ENCODE data around the gene PADI6.

The PADI6 gene

GRCh38 chr1:17436380-17437174 is 64.6 kb downstream of the PADI6 start:
- DNase-seq (ENCODE audit: low read depth): no peak

DNA sequence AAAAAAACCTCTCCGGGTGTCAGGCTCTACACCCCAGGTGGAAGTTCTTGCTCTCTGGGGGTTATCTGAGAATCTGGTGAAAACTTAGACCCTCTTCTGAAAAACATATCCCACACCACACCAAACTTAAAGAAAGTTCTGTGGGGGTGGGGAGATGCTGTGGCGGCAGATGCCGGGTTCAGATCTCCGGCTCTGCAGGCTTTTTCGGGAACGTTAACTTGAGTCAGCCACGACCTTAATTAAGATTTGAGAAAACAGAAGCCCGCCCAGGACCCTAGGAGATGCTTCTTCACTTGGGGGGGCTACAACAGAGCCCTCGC is 65.2 kb downstream of the PADI6 start:
- no peak for DNase-seq (ENCODE audit: low read depth)

DNA sequence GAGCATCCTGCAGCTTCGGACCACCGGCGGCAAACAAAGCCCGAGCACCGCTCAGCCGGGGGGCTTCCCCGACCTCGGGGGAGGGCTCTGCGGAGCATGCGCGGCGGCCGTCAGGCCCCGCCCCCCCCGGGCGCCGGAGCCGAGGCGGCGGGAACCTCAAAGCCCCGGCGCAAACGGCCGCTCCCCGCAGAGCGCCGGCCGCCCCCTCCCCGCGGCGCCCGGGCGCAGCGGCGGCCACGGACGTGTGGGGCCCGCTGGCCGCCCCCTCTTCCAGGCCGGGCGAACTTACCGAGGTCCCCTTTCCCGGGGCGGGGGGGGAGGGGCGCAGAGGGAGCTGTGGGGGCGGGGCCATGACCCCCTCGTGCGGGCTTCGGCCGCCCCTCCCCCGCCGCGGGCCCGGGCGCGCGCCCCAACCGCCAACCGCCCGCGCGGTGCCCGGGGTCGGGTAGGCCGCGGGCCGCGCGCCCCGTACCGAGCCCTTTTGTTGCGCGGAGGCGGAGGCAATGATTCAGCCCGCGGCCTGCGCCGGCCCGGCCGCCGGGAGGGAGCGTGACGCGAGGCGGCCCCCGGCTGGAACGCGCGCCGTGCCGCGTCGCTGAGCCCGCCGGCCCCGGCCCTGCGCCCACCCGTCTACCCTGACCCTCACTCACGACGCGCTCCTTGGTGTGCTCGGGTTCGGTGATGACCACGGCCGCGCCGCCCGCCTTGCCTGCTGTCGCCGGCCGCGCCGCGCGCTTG is 65.8 kb downstream of the PADI6 start:
- DNase-seq (ENCODE audit: low read depth): peak; percentile 58

- DNase-seq (ENCODE audit: low read depth): peak; percentile 65
These were observed 66.6 kb downstream of the PADI6 start for GRCh38 chr1:17438318-17439249.

DNA sequence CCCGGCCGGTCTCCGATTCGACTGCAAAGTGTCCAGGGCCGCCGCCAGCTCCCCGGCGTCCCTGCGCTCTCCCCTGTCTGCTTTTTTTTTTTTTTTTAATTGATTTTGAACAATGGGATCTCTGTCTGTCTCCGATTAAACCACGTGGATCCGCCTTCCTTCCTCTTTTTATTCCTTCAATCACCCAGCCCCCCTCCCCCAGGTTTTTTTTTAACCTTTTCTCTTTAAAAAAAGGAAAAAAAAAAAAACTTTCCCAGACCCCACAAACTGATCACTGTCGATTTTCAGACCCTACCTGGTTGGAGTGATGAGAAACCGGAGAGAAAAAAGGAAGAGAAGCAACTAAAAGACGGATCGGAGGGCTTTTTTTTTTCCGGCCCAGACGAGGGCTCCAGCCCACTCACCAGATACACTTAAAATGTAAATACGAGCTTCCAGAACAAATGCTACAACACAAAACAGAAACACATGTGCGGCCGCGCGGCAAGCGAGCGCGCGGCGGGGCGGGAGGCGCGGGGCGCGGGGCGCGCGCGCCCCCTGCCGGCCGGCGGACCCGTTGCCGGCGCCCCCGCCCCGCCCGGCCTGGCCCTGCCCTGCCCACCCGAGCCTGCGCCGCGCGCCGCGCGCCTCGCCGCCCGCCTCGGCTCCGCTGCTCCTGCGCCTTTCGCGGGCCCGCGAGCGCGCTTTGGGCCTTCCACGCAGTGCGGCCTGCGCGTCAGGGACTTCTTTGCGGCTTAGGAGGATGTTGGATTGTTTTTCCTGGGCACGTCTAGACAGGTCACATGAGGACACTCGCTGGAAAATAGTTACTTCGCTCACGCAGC is 67.5 kb downstream of the PADI6 start, which contains the start of gene RCC2:
RCC2 (minus strand) TSS at position 428 of the 824 bp plus-strand sequence. CDS start 1,163 bp downstream, outside the sequence.
- peak; percentile 68 for DNase-seq (ENCODE audit: low read depth)

DNA sequence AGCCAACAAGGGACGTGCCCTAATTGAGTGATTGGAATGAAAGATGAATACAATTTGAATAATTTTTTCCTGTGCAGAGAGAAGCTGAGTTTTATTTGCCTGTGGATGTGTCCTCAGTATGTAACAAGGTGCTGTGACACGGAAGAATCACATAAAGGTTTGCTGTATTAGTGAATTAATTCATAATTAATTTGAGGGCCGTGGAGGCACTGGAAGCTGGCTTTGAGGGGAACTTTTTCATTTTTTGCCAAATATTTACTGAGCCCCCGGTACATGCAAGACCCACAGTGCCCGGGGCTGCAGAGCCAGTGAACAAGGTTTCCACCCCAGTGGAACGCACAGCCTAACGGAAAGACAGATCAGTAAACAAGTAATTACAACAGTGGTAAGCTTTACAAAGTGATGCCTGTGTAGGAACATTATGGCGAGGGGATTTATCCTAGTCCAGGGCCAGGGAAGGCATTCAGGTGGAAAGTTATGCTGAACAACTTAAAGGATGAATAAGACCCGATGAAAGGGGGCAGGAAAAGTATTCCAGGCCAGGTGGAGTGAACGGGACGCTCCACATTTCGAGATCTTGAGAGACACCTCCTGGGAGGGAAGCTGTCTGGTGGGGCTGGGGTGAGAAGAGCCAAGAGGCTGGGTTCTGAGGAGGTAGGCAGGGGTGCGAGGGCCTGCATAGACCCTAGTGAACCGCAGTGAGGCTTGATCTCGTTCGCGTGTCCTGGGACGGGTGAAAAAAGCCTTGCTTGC is 68.3 kb downstream of the PADI6 start:
- DNase-seq (ENCODE audit: low read depth): no peak

GRCh38 chr1:17440827-17441168 is 68.8 kb downstream of the PADI6 start:
- no peak for DNase-seq (ENCODE audit: low read depth)

DNA sequence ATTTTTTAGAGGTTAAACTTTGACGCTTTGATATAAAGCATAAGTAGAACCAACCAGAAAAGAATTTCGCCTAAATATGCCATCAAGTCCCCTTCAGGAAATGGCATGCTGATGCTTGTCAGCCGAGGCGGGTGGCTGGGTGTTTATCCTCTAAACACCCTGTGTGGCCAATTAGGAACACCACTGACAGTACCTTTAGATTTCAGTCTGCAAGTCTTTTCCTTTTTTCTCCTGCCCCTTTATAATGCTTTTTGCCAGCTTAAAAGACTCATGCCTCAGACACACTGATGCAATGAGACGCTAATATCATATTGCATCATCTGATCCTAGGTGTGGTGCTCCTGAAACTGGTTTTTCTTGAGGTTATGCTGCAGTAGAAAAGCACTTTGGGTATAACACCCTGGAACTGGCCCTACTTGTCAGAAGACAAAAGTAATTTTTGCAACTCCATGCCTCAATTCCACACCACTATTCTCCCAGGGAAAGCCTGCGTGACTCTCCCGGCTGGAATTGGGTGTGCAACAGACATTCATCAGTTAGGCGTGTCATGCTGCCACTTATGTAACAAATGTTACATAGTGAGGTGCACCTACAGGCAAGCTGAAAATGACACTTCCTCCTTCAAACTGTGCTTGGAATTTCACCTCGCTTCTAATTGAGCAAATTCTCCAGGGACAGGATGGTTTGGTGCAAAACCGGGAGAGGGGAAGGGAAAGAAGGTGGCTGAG is 69.4 kb downstream of the PADI6 start:
- no peak for DNase-seq (ENCODE audit: low read depth)

GRCh38 chr1:17441993-17442357 is 70.0 kb downstream of the PADI6 start:
- DNase-seq (ENCODE audit: low read depth): no peak

GRCh38 chr1:17442841-17443240 is 70.8 kb downstream of the PADI6 start:
- no peak for DNase-seq (ENCODE audit: low read depth)

DNA sequence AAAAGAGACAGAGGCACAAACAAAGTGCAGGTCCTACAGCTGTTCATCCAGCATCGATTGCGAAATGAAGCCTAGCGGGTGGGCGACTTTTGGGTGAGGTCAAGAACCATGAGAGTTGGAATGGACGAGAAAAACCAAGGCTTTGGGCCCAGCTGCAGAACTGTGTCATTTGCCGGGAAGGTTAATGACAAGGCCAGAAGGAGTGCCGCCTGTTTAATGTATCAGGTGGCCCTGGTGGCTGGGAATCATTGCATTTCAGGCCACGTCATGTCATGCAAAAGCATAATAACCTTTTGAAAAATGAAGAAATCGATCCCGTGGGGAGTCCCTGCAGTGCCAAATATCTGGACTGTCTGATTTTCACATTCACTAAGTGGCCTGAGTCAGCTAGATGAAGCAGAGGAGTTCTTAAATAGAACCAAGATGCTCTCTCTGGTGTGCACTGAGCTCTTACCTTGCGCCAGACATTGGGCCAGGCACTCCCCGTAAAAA is 75.6 kb downstream of the PADI6 start:
- no peak for DNase-seq (ENCODE audit: low read depth)

Data from stimulated activated CD4-positive, alpha-beta T cell treated with anti-CD3 and anti-CD28 coated beads, Interleukin-2, amount 100 ng/mL, for 4 hours (primary cell).